Stimulated activated CD8-positive, alpha-beta memory T cell treated with anti-CD3 and anti-CD28 coated beads, Interleukin-15, amount 100 ng/mL, for 1 hour (primary cell): ENCODE measurements around the gene TEX11.
"Not testable (repeated sequence)": the region's sequence is repeated elsewhere in the genome, so short reads cannot be mapped to it uniquely, and the experiment has no call there.

Experiments
- DNase-seq: peaks from one replicate; pipeline ENCODE4 v3.0.0-alpha.2; 2020; ENCODE audit warnings: low read depth

TEX11 gene

DNA sequence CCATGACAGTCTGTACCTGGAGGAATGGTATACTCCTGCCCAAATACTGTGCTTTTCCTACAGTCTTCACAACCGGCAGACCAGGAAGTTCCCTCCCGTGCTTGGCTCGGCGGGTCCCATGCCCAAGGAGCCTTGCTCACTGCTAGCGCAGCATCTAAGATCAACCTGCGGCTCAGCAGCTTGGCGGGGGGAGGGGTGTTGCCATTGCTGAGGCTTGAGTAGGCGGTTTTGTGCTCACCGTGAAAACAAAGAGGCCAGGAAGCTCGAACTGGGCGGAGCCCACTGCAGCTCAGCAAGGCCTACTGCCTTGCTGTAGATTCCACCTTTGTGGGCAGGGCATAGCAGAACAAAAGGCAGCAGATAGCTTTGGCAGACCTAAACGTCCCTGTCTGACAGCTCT, 152.7 kb downstream of the TEX11 start:
- DNase-seq = peak; percentile 13

DNA sequence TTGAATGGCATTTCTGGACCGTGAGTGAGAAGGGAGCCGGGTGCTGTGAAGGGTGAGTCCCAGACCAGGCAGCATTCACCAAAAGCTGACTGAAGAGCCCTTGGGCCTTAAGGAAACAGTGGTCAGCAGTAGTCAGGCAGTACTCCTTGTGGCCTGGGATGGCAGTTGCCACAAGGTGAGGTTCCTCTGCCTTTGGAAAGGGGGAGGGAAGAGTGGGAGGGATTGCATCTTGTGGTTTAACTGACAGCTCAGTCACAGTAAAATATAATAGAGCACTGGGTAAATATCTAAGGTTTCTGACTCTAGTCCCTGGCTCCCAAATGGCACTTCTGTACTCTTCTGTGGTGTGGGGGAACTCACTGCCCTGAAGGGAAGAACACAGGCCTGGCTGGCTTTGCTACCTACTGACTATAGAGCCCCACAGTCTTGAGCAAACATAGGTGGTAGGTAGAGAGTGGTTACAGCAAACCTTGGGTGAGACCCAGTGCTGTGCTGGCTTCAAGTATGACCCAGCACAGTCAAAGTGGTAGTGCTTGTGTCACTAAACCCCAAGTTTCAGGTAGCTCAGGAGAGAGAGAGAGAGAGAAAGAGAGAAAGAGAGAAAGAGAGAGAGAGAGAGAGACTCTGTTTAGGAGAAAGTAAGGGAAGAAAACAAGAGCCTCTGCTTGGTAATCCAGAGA, 154.2 kb downstream of the TEX11 start:
- DNase-seq = no peak

DNA sequence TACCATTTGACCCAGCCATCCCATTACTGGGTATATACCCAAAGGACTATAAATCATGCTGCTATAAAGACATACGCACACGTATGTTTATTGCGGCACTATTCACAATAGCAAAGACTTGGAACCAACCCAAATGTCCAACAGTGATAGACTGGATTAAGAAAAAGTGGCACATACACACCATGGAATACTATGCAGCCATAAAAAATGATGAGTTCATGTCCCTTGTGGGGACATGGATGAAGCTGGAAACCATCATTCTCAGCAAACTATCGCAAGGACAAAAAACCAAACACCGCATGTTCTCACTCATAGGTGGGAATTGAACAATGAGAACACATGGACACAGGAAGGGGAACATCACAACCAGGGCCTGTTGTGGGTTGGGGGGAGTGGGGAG, 174.7 kb downstream of the TEX11 start:
- not testable (repeated sequence) for DNase-seq

DNA sequence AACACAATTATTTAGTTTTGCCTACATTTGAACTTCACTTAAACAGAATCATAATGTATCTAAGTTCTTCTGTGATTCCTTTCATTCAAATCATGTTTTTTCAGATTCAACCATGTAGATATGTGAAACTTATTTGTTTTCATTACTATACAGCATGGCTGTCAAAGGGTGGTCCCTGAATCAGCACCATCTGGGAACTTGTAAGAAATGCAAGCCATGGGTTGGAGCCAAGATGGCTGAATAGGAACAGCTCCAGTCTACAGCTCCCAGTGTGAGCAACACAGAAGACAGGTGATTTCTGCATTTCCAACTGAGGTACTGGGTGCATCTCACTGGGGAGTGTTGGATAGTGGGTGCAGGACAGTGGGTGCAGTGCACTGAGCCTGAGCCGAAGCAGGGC, 180.6 kb downstream of the TEX11 start:
- DNase-seq = not testable (repeated sequence)

DNA sequence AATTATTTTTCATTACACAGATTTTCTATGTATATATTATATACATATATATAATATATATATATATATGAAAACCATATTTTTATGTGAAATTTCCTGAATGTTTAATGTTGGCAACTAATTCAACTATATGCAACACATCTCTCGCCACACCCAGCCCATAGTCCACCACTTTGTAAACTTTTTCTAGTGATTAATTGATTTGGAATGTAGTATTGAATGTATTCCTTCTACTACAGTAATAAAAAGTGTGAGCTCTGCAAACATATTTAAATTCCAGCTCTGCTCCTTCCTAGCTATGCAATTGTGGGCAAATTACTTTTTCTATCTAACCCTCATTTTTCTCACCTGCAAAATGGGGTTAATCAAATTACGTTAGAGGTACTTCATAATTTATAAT, 187.8 kb downstream of the TEX11 start:
- DNase-seq = no peak

DNA sequence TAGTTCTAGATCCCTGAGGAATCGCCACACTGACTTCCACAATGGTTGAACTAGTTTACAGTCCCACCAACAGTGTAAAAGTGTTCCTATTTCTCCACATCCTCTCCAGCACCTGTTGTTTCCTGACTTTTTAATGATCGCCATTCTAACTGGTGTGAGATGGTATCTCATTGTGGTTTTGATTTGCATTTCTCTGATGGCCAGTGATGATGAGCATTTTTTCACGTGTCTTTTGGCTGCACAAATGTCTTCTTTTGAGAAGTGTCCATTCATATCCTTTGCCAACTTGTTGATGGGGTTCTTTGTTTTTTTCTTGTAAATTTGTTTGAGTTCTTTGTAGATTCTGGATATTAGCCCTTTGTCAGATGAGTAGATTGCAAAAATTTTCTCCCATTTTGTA, 197.2 kb downstream of the TEX11 start:
- DNase-seq = not testable (repeated sequence)

DNA sequence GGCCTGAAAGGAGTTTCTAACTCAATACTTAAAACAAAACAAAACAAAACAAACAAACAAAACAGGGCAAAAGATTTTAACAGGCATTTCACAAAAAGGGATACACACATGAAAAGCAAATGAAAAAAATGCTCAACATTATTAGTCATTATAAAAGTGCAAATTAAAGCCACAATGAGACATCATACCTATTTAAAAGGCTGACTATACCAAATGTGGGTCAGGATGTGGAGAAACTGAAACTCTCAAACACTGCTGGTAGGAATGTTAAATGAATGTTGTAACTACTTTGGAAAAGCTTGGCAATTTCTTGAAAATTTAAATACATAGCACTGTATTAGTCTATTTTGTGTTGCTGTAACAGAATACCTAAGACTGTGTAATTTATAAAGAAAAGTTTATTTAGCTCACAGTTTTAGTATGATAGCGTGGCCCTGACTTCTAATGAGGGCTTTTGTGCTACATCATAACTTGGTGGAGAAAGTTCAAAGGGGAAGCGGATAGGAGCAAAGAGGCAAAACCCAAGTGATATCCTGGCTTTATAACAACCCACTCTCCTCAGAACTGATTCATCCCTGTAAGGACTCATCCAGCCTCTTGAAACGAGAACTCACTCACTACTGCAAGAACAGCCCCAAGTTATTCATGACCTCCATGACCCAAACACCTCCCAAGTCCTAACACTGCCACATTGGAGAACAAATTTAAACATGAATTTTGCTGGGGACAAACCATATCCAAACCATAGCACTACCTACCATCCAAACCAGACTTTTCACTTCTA, 214.0 kb downstream of the TEX11 start:
- DNase-seq = no peak

DNA sequence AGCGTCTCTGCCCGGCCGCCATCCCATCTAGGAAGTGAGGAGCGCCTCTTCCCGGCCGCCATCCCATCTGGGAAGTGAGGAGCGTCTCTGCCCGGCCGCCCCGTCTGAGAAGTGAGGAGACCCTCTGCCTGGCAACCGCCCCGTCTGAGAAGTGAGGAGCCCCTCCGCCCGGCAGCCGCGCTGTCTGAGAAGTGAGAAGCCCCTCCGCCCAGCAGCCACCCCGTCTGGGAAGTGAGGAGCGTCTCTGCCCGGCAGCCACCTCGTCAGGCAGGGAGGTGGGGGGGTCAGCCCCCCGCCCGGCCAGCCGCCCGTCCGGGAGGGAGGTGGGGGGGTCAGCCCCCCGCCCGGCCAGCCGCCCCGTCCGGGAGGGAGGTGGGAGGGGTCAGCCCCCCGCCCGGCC, 229.1 kb downstream of the TEX11 start:
- DNase-seq = not testable (repeated sequence)

DNA sequence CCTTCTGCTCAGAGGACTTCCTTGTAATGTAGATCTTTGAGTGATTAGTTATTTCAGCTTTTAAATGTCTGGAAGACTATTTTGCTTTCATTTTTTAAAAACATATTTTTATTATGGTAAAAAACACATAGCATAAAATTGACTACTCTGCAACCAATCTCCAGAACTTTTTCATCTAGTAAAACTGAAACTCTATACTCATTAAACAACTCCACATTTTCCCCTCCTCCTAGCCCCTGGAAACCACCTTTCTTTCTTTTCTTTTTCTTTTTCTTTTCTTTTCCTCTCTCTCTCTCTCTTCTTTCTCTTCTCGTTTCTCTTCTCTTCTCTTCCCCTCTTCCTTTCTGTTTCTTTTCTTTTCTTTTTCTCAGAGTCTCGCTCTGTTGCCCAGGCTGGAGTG, 233.2 kb downstream of the TEX11 start:
- DNase-seq = no peak

DNA sequence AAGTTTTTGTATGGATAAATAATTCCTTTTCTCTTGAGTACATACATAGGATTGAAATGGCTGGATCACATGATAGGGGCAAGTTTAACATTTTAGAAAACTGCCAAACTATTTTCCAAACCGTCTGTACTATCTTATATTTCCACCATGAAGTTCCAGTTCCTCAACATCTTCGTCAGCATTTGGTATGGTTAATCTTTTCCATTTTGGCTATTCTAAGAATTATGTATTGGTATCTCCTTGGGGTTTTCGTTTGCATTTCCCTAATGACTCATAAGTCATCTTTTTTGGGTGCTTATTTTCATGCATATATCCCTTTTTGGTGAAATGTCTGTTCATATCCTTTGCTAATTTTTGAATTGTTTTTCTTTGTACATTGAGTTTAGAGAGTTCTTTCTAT, 236.2 kb downstream of the TEX11 start:
- no peak for DNase-seq

DNA sequence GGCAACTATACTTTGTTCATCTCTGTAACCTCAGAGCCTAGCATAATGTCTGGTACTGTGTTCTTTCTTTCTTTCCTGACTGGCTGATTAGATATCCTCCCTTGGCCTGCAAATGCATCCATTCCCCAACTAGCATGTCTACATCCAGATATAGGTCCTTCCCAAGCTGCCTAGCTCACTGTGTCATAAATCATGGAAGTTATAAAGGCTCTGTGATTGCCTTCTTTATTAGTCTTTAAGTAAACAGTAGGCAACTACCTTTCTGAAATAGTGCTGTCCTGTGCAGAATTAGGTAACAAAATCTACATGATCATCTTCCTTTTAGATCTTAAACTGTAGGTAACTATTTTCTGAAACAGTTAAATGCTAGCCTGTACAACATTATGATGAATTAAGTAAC, 239.4 kb downstream of the TEX11 start:
- DNase-seq = no peak

DNA sequence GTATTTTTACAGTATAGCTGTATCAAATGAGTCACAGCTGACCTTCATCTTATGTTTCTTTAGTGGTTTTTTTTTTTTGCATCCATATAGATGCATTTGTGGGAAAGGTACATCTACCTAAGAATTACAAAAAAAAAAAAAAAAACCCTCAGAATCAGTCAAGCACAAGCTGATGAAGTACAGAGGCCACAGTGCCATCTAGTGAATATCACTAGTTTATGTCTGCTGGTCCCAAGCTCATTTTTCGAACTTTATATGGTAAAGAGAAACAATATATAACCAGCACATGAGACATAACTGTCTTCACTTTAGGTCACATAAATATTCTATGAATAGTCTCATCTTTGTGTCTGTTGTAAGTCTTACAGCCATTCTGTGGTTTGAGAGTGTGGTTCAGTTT, 243.8 kb downstream of the TEX11 start:
- no peak for DNase-seq

DNA sequence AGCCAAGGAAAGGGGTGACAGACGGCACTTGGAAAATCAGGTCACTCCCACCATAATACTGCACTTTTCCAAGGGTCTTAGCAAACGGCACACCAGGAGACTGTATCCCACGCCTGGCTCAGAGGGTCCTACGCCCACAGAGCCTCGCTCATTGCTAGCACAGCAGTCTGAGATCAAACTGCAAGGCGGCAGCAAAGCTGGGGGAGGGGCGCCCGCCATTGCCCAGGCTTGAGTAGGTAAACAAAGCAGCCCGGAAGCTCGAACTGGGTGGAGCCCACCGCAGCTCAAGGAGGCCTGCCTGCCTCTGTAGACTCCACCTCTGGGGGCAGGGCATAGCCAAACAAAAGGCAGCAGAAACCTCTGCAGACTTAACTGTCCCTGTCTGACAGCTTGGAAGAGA, 247.4 kb downstream of the TEX11 start:
- not testable (repeated sequence) for DNase-seq

DNA sequence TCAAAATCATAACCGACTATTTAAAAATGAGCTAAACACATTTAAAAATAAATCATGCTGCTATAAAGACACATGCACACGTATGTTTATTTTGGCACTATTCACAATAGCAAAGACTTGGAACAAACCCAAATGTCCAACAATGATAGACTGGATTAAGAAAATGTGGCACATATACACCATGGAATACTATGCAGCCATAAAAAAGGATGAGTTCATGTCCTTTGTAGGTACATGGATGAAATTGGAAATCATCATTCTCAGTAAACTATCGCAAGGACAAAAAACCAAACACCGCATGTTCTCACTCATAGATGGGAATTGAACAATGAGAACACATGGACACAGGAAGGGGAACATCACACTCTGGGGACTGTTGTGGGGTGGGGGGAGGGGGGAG, 251.0 kb downstream of the TEX11 start:
- not testable (repeated sequence) for DNase-seq

DNA sequence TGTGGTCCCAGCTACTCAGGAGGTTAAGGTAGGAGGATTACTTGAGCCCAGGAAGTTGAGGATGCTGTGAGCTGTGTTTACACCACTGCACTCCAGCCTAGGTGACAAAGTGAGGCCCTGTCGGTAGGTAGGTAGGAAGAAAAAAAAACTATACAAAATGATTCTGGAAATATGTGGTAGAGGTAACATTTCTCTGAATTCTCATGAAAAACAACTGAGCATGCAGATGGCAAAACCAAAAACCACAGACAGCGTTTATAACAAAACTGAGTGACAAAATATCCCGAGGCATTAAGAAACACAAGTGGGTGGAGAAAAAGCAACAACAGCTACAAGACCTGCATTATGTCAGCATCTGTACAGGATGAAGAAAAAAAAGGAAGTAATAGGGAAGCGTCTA, 252.2 kb downstream of the TEX11 start:
- DNase-seq = no peak

DNA sequence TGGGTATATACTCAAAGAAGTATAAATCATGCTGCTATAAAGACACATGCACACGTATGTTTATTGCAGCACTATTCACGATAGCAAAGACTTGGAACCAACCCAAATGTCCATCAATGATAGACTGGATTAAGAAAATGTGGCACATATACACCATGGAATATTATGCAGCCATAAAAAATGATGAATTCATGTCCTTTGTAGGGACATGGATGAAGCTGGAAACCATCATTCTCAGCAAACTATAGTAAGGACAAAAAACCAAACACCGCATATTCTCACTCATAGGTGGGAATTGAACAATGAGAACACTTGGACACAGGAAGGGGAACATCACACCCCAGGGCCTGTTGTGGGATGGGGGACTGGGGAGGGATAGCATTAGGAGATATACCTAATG, 260.6 kb downstream of the TEX11 start:
- DNase-seq = not testable (repeated sequence)

DNA sequence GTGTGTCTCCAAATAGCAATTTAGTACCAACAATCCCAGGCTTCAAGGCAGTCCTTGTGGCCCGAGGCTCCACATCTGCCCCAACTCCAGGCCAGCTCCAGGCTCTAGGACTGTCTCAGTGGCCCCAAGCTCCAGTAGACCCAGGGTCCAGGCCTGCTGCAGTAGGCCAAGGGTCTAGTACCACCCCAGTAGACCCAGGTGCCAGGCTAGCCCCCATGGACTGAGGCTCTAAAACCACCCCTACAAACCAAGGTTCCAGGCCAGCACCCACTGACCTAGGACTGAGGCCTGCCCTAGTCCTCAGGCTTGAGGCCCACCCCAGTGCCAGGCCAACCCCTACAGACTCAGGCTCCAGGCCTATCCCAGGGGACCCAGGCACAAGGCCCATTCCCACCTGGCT, 272.3 kb downstream of the TEX11 start:
- DNase-seq = no peak

DNA sequence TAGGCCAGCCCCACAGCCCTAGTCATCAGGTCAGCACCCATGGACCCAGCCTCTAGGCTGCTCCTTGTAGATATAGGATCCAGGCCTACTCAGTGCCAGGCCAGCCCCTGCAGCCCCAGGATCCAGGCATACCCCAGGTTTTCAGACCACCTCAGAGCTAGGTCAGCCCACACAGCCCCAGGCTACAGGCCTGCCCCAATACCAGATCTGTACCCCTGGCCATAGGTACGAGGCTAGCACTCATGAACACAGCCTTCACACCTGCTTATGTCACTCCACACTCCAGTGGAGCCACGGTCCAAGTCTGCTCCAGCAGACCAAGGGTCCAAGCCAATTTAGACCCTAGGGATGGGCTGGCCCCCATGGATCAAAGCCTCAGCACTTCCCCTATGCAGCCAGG, 272.8 kb downstream of the TEX11 start:
- no peak for DNase-seq

DNA sequence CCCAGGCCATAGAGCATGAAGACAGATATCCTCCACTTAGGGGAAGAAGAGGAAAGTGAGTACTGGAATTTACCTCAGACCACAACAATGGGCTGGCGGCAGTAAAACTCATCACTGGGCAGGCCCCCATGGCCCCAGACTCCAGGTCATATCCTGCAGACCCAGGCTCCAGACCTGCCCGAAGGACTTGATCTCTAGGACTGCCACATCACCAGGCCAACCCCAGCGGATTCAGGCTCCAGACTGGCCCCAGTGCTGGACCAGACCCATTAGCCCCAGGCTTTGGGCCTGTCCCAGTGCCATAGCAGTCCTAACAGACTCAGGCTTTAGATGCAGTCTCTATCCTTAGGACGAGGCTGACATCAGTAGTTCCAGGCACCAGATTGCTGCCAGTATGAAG, 273.3 kb downstream of the TEX11 start:
- DNase-seq = no peak

DNA sequence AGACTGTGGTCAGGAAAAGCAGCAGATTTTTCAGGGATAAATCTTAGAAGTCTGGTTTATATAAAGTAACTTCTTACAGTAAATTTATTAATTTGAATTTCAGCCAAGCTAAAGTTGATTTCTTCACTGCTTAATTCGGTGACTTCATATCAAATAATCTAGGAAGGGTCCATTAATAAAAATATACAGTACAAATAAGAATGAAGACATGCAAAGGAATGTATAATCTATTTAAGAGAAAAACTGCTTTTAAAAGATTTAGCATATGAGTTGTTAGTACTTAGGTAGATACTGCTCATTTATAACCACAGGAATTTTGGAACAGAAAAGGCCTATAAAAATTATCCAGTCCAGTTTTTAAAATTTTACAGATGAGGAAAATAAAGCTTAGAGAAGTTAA, 286.8 kb downstream of the TEX11 start:
- DNase-seq = no peak

DNA sequence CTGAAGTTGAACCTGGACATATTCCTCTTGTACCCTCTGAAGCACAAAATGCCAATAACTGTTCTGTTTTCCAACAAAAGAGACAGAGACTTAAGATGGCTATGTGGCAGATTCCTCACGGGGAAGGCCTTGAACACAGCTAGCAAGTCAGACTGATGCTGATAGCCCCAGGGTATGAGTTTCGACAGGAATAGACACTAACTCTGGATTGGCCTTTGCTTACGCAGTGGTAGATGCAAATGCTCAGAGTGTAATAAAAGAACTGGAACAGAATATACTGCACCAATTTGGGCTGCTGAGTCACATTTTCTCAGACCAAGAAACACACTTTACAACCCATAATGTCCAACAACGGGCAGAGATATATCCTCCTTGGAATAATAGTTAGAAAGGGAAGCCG, 290.0 kb downstream of the TEX11 start:
- DNase-seq = no peak

DNA sequence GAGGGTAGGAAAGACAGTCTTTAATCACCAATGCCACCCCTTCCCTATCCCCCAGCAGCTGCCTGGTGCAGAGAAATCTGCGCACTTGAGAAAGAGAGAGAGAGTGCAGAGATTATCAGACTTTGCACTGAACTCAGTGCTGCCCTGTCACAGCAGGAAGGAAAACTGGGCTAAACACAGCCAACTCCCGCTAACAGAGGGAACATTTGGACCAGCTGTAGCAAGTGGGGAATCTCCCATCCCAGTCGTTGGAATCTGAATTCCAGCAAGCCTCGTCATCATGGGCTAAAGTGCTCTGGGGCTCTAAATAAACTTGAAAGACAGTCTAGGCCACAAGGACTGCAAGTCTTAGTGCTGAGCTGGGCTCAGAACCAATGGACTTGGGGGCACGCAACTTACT, 295.2 kb downstream of the TEX11 start:
- DNase-seq = no peak

DNA sequence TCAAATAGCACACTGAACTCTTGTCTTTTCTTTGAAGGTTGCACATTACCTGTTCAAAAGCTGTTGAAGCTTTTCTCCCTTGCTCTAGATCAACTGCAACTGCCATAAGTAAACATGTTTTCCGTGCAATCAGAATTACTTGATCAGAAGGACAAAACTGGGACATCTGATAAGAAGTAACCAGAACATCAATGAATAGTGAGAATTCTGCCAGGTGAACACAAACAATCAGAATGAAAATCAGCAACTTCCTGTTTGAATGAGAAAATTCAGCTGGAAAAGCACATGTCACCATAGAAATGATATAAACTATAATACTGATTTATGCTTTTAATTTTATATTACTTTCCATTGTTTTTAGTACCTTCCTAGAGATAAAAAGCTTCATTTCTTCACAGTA, 303.2 kb downstream of the TEX11 start:
- DNase-seq = no peak

DNA sequence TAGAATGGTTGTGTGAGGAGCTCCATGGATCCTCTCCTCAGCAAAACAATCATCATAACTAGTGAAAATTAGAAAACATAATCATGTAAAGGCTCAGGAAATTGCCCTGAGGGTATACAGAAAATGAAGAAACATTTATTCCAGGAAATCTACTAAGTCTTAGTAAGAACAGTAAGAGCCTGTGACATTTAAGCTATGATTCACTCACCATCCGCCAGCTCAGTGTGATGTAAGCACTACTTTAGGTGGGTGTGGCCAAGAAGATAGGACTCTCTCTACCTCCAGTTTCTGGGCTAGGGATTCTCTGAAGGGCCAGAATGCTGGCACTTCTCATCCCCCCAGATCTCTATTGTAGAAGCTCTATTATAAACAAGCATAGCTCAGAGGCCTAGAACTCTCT, 316.4 kb downstream of the TEX11 start:
- no peak for DNase-seq
